Right cardiac atrium (tissue), 5 donors: Measurements from ENCODE around the gene OSBPL8. TPM values are rescaled to one million over a fixed set of nuclear protein-coding genes. Genes with fewer than 3 reads are reported as not detected.

Source experiments
- ATAC-seq, 2 donors: fragments of 200-7000 bp; cut with Tn5 transposase; one replicate each; pipeline versions ENCODE4 v1.8.0 to v1.9.1; 2020; ENCODE audit warnings: moderate library complexity in 2 of 2, mild to moderate bottlenecking in 1 of 2
- DNase-seq, 3 donors: peaks; one replicate each; pipeline ENCODE4 v3.0.0-alpha.2; 2020
- H3K27ac ChIP-seq: one replicate; pipeline ENCODE4 v1.5.1; 2013; ENCODE audit warnings: mild to moderate bottlenecking, low read length, control low read depth, moderate library complexity
- H3K27me3 ChIP-seq: one replicate; pipeline ENCODE4 v1.6.1; 2013; ENCODE audit not compliant: control insufficient read depth, insufficient read depth
- H3K4me1 ChIP-seq: one replicate; pipeline ENCODE4 v1.6.1; 2013; ENCODE audit warnings: low read length; ENCODE audit not compliant: control insufficient read depth, insufficient read depth
- H3K4me3 ChIP-seq: one replicate; pipeline ENCODE4 v1.5.1; 2013; ENCODE audit warnings: low read length, control low read depth
- H3K9me3 ChIP-seq: one replicate; pipeline ENCODE4 v1.6.1; 2013; ENCODE audit warnings: low read length; ENCODE audit not compliant: control insufficient read depth
- WGBS: extraction: QIAGEN DNeasy Blood & Tissue Kit; methylation state at CpG from one replicate; pipeline ENCODE4 v1.1.7; 2013; 5-methylcytosine and 5-hydroxymethylcytosine counted together
- intact Hi-C, 4 donors: fragments of 100-400 bp; cut with DNase I; formaldehyde crosslinking; loops; one replicate each; pipeline versions ENCODE4 v1.11.0 to v1.14.0; 2022 to 2023
- long read RNA-seq, 4 donors: library from polyadenylated mRNA; unstranded; transcript quantifications; one replicate each; pipeline ENCODE4 v2.0.0, GENCODE V29; 2020 to 2021
- polyA plus RNA-seq: library from polyadenylated mRNA; stranded (reverse); fragments of 200-250 nt; gene quantifications from one replicate; pipeline ENCODE4 v1.2.3, GENCODE V29; 2013
- total RNA-seq, 4 donors: library from RNA; stranded (reverse); fragmentation: NEBNext Ultra II Directional; extraction: Animal tissue kit (Norgen Biotek cat#: 25700); gene quantifications; one replicate each; pipeline ENCODE4 v1.2.1, GENCODE V29; 2021
- donor health status: healthy with polysubstance abuse.
- donor health status: DM: no; HTN: yes; CAD: no.
- donor health status: DM: no; HTN: no; CAD: no.
- donor health status: DM: no; HTN: yes; CAD: no; lungs with severe emphysema.
- donor health status: DM: yes; HTN: yes; CAD: no.

OSBPL8 gene, protein sequence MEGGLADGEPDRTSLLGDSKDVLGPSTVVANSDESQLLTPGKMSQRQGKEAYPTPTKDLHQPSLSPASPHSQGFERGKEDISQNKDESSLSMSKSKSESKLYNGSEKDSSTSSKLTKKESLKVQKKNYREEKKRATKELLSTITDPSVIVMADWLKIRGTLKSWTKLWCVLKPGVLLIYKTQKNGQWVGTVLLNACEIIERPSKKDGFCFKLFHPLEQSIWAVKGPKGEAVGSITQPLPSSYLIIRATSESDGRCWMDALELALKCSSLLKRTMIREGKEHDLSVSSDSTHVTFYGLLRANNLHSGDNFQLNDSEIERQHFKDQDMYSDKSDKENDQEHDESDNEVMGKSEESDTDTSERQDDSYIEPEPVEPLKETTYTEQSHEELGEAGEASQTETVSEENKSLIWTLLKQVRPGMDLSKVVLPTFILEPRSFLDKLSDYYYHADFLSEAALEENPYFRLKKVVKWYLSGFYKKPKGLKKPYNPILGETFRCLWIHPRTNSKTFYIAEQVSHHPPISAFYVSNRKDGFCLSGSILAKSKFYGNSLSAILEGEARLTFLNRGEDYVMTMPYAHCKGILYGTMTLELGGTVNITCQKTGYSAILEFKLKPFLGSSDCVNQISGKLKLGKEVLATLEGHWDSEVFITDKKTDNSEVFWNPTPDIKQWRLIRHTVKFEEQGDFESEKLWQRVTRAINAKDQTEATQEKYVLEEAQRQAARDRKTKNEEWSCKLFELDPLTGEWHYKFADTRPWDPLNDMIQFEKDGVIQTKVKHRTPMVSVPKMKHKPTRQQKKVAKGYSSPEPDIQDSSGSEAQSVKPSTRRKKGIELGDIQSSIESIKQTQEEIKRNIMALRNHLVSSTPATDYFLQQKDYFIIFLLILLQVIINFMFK
- total RNA-seq (10 to 100 TPM; 26.7 to 33.1 (median 31.7) TPM), polyA plus RNA-seq (5.5 TPM)
- long read RNA-seq, donor 1, partial matches to known transcripts, result 12 of 21 reads
- long read RNA-seq, donor 1, other reads (novel, unspliced or antisense), result 5 of 21 reads
- long read RNA-seq, donor 2, partial matches to known transcripts, result 1 of 4 reads
- long read RNA-seq, donor 2, other reads (novel, unspliced or antisense), result 1 of 4 reads
- long read RNA-seq, donor 3, partial matches to known transcripts, result 5 of 16 reads
- long read RNA-seq, donor 3, other reads (novel, unspliced or antisense), result 9 of 16 reads
- long read RNA-seq, donor 4, partial matches to known transcripts, result 1 of 3 reads
- long read RNA-seq, donor 4, other reads (novel, unspliced or antisense), result 2 of 3 reads

DNA sequence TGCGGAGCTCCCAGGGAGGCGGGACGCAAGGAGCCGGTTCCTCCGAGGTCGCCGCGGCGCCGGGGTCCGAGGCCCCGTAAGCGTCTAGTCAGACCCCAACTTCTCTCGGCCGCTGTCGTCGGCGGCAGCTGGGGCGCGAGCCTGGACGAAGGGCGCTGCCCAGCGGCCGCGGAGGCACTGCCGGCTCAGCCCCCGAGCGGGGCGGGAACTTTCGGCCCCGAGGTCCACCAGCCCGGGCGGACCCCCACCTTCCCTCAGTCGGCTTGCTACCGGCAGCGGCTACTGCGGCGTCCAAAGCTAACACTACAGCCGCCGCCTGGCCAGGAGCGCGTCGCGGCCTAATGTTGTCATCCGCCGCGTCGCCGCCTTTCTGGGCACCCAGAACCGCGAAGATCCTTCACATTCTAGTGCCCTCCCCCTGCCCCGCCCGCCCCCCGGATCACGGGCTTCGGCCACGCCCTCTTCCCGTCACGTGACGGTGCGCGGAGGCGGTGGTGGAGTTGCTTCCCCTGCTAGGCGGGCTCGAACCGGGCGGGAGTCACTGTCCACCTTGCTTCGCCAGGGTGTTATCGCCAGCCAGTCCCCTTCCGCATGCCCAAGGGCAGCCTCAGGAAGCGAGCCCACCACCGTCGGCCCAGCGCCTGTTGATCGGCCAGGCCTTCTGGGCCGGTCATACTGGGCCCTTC lies at the start of gene OSBPL8:
TSS of gene OSBPL8 (minus strand) at position 372 of the 686 bp plus-strand sequence. CDS start 72,220 bp downstream, outside the sequence.
- H3K9me3 ChIP-seq, result no peaks in the 10 kb centered on the region
- under 1% methylated on average over 76 of the region's 76 CpGs for WGBS
- intact Hi-C loops, result no loop called here
- ATAC-seq (peak; percentile 98 to 99), DNase-seq (peak; percentile 96 to 99 (median 98))
- H3K27ac ChIP-seq, result peak within 1 kb of the TSS; percentile 97
- peaks cover 2% of the 10 kb centered on the region for H3K4me1 ChIP-seq
- no peaks in the 10 kb centered on the region for H3K27me3 ChIP-seq
- peak within 1 kb of the TSS; percentile 57 for H3K4me3 ChIP-seq

GRCh38 chr12:76608070-76608469 lies 48.5 kb upstream of the OSBPL8 start:
- Histone ChIP-seq H3K27ac (no peak overlapping the region), H3K4me1 (no peaks in the 10 kb centered on the region), H3K27me3 (no peaks in the 10 kb centered on the region), H3K9me3 (no peaks in the 10 kb centered on the region), H3K4me3 (no peak overlapping the region)
- 96% methylated on average over 11 of the region's 11 CpGs for WGBS
- intact Hi-C loops, result no loop called here
- DNase-seq, result no peak
- no peak for ATAC-seq

GRCh38 chr12:76595056-76595455 lies 35.5 kb upstream of the OSBPL8 start:
- intact Hi-C loops, result no loop called here
- no peak for ATAC-seq
- no peaks in the 10 kb centered on the region for H3K4me1 ChIP-seq
- H3K9me3 ChIP-seq, result no peaks in the 10 kb centered on the region
- no peak for DNase-seq
- WGBS, result 76% methylated on average over 2 of the region's 2 CpGs
- no peaks in the 10 kb centered on the region for H3K27me3 ChIP-seq
- no peak overlapping the region for H3K4me3 ChIP-seq
- H3K27ac ChIP-seq, result no peak overlapping the region

GRCh38 chr12:76591476-76591875 lies 31.9 kb upstream of the OSBPL8 start:
- no peak for DNase-seq

GRCh38 chr12:76590131-76590530 lies 30.6 kb upstream of the OSBPL8 start:
- no peaks in the 10 kb centered on the region for H3K4me1 ChIP-seq
- intact Hi-C loops, result no loop called here
- ATAC-seq, result no peak
- no peaks in the 10 kb centered on the region for H3K9me3 ChIP-seq
- H3K4me3 ChIP-seq, result no peak overlapping the region
- 85% methylated on average over 3 of the region's 3 CpGs for WGBS
- DNase-seq, result no peak
- no peaks in the 10 kb centered on the region for H3K27me3 ChIP-seq
- H3K27ac ChIP-seq, result no peak overlapping the region

More at GRCh38 chr12:76591476-76591875, 31.9 kb upstream of the OSBPL8 start:
- intact Hi-C loops, result no loop called here
- H3K9me3 ChIP-seq, result no peaks in the 10 kb centered on the region
- H3K4me1 ChIP-seq, result no peaks in the 10 kb centered on the region
- no peak overlapping the region for H3K4me3 ChIP-seq
- ATAC-seq, result no peak
- H3K27me3 ChIP-seq, result no peaks in the 10 kb centered on the region
- no peak overlapping the region for H3K27ac ChIP-seq

DNA sequence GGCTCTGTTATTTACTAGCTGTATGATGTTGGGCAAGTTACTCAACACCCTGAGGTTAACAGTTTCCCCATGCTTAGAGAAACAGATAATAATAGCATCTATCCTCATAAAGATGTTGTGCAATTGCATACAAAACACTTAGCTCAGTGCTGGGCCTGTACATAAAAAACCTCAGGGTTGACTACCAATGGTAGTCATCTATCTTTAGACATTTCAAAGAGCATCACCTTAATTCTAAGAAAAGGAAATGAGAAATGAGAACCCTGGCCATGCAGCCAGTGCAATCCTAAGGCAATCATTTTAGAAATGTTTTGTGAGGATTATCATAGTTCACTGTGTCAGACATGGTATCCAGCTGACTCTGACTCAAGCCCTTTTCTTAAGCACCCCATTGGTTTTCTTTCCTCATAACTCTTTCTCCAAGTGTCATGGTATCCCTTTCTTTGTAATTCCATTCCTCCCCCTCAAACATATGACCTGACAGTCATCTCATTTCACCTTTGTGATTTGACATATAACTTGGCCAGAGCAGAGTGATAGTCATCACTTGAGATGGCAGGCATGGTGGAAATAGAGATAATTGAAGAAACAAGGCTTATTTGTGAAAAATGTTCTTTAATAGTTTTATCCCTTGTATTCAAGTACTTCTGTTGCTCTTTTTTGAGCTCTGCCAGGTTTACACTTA lies 29.5 kb upstream of the OSBPL8 start:
- DNase-seq (no peak), ATAC-seq (peak; percentile 64 to 88)
- Histone ChIP-seq H3K4me3 (no peak overlapping the region), H3K27me3 (no peaks in the 10 kb centered on the region), H3K27ac (no peak overlapping the region), H3K9me3 (no peaks in the 10 kb centered on the region), H3K4me1 (no peaks in the 10 kb centered on the region)
- intact Hi-C loops, result no loop called here

- Histone ChIP-seq H3K9me3 (no peaks in the 10 kb centered on the region), H3K4me3 (no peak overlapping the region), H3K27ac (no peak overlapping the region), H3K4me1 (no peaks in the 10 kb centered on the region), H3K27me3 (no peaks in the 10 kb centered on the region)
- peak in 1 of 2 donors; percentile 38 for ATAC-seq
- DNase-seq, result no peak
- intact Hi-C loops, result no loop called here
- 73% methylated on average over 3 of the region's 3 CpGs for WGBS
Measured at GRCh38 chr12:76587428-76588178, 28.0 kb upstream of the OSBPL8 start.

- intact Hi-C loops, result no loop called here
- ATAC-seq (no peak), DNase-seq (no peak)
- Histone ChIP-seq H3K27me3 (no peaks in the 10 kb centered on the region), H3K9me3 (no peaks in the 10 kb centered on the region), H3K4me3 (no peak overlapping the region), H3K27ac (no peak overlapping the region), H3K4me1 (no peaks in the 10 kb centered on the region)
- 64% methylated on average over 3 of the region's 3 CpGs for WGBS
Measured at GRCh38 chr12:76586764-76587395, 27.3 kb upstream of the OSBPL8 start.

DNA sequence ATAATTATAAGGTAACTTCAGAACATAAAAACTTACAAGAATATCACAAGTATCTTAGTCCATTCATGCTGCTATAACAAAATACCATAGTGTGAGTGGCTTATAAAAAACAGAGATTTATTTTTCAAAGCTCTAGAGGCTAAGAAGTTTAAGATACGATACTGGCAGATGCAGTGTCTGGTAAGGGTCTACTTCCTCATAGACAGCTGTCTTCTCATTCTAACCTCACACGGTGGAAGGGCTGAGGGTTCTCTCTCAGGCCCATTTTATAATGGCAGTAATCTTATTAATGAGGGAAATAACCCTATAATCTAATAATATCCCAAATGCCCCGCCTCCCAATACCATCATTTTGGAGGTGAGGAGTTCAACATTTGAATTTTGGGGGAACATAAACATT lies 23.7 kb upstream of the OSBPL8 start:
- H3K4me3 ChIP-seq, result no peak overlapping the region
- WGBS, result 86% methylated on average over 3 of the region's 3 CpGs
- H3K27me3 ChIP-seq, result no peaks in the 10 kb centered on the region
- intact Hi-C loops, result no loop called here
- no peak overlapping the region for H3K27ac ChIP-seq
- ATAC-seq, result no peak
- no peaks in the 10 kb centered on the region for H3K4me1 ChIP-seq
- H3K9me3 ChIP-seq, result no peaks in the 10 kb centered on the region
- no peak for DNase-seq
